K562 (cell line): ENCODE results near the gene PPFIA1. TPM values are rescaled to one million over a fixed set of nuclear protein-coding genes. Genes with fewer than 3 reads are reported as not detected.

Experiments used
- CEBPB ChIP-seq: fragments of 450-650 bp; IDR thresholded peaks from 2 replicates; pipeline ENCODE4 v1.6.1; 2016; ENCODE audit warnings: missing genetic modification characterization, missing compliant biosample characterization
- RBBP5 ChIP-seq: fragments of 200-600 bp; sonication (generic); IDR thresholded peaks from 2 replicates; pipeline ENCODE4 v1.6.1; 2012; ENCODE audit warnings: borderline replicate concordance, mild to moderate bottlenecking, low read length, control low read depth, inconsistent platforms; ENCODE audit not compliant: insufficient read depth, poor library complexity, severe bottlenecking
- REST ChIP-seq, 2 experiments: fragments of 450-650 bp; formaldehyde crosslinking in 1 of 2; IDR thresholded peaks; 2 replicates each; pipeline versions ENCODE4 v1.4.0 to v1.6.1; 2014 to 2020; ENCODE audit warnings: mild to moderate bottlenecking in 2 of 2, borderline replicate concordance in 1 of 2, low read depth in 1 of 2
- TCF7L2 ChIP-seq: fragments of 150-350 bp; IDR thresholded peaks from 2 replicates; pipeline ENCODE4 v1.6.1; 2016; ENCODE audit warnings: low read depth, mild to moderate bottlenecking, low read length, moderate library complexity
- TFAP4 ChIP-seq: sonication (generic); formaldehyde crosslinking; IDR thresholded peaks from 2 replicates; pipeline ENCODE4 v1.8.0; 2022; ENCODE audit warnings: missing genetic modification reagents, mild to moderate bottlenecking, moderate library complexity, borderline replicate concordance
- ZNF282 ChIP-seq: sonication (generic); formaldehyde crosslinking; IDR thresholded peaks from 2 replicates; pipeline ENCODE4 v1.8.1; 2023; ENCODE audit warnings: missing genetic modification reagents
- polyA plus RNA-seq, 8 experiments: library from polyadenylated mRNA; depleted of rRNA in 4 of 8; stranded (reverse) in 5 of 8; unstranded in 3 of 8; fragments of >200 nt; fragmentation: Nextera tagmentation in 2 of 8; fragmentation: Illumina TruSeq in 1 of 8; extraction: Ambion mirVana in 2 of 8; extraction: Trizol in 1 of 8; gene quantifications; 2 replicates each; pipeline versions ENCODE4 v1.2.1 to v1.2.3, GENCODE V29; 2011 to 2014; ENCODE audit warnings: inconsistent platforms in 1 of 8, missing spikeins in 1 of 8
- total RNA-seq, 7 experiments: library from RNA; depleted of rRNA in 6 of 7; stranded (reverse); fragments of >200 nt in 6 of 7; fragmentation: Illumina TruSeq in 2 of 7; extraction: Trizol in 2 of 7; gene quantifications; 2 replicates each; pipeline versions ENCODE4 v1.2.1 to v1.2.3, GENCODE V29; 2011 to 2021; ENCODE audit warnings: low replicate concordance in 1 of 7
- TF ChIP-seq, protein P1 (sequence below): conservative IDR thresholded peaks from 2 replicates; pipeline ENCODE4 v1.6.1; 2011; ENCODE audit warnings: low read depth, mild to moderate bottlenecking, low read length; ENCODE audit not compliant: control insufficient read depth
- TF ChIP-seq, protein P2 (sequence below), 2 experiments: fragments of 450-650 bp; conservative IDR thresholded peaks; 2 replicates each; pipeline ENCODE4 v1.6.1; 2017; ENCODE audit warnings: mild to moderate bottlenecking in 2 of 2, moderate library complexity in 2 of 2

Gene PPFIA1
- total and polyA plus RNA-seq, 9 of the 15 experiments (the other 6 are each of a cell fraction or from before 2014, with no cell fraction given) = 9.9 to 41.5 (median 28.5) TPM

DNA sequence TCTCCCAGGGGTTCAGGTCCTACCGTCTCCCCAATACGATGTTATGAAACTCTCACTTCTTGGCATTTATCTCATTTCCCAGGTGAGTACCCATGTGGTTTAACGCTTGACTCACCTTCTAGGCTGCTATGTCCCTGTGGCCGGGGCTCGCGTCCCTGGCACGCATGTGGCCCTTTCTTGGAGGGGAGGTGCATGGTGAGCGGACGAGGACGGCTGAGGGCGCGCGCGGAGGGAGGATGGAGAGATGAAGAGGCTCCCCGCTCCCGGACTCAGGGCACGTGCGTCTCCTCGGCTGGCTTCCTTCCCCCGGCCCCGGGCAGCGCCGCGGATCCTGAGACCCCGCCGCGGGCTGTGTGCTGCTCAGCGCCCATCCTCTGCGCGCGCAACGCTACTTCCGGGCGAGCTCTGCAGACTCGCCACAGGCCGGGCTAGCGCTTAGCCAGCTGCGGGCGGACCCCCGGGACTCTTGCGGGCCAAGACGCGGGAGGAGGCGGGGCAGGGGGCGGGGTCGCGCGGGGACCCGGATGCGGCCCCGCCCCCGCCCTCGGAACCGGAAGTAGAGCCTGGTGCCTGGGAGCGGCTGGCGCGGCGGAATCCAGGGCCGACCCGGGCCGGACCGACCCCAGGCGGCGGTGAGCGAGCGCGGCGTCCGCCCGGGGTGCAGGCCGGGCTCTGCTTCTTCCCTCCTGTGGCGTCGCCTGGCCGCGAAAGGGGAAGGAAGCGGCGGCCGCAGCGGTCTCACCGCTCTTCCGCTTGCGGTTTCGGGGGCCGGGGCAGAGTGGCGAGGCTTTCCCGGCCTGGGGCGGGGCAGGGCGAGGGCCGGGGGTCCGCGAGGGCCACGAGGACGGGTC lies 127.7 kb downstream of the PPFIA1 start, which contains the start of gene CTTN (continued):
- TF ChIP-seq, protein P1, sequence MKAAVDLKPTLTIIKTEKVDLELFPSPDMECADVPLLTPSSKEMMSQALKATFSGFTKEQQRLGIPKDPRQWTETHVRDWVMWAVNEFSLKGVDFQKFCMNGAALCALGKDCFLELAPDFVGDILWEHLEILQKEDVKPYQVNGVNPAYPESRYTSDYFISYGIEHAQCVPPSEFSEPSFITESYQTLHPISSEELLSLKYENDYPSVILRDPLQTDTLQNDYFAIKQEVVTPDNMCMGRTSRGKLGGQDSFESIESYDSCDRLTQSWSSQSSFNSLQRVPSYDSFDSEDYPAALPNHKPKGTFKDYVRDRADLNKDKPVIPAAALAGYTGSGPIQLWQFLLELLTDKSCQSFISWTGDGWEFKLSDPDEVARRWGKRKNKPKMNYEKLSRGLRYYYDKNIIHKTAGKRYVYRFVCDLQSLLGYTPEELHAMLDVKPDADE = peak; percentile 50; the same call in 1 of the 2 replicates
- TF ChIP-seq, protein P2, sequence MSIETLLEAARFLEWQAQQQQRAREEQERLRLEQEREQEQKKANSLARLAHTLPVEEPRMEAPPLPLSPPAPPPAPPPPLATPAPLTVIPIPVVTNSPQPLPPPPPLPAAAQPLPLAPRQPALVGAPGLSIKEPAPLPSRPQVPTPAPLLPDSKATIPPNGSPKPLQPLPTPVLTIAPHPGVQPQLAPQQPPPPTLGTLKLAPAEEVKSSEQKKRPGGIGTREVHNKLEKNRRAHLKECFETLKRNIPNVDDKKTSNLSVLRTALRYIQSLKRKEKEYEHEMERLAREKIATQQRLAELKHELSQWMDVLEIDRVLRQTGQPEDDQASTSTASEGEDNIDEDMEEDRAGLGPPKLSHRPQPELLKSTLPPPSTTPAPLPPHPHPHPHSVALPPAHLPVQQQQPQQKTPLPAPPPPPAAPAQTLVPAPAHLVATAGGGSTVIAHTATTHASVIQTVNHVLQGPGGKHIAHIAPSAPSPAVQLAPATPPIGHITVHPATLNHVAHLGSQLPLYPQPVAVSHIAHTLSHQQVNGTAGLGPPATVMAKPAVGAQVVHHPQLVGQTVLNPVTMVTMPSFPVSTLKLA (conservative IDR thresholded peaks at IDR 0.05) = peak; percentile 89 to 94
- TF ChIP-seq ZNF282 (CRISPR knock-in tag) (0 out of 2 replicates have a peak, but pooled peaks have one; percentile 28), TFAP4 (CRISPR knock-in tag) (peak; percentile 84), REST (IDR thresholded peaks at IDR 0.05; ENCODE audit: borderline replicate concordance) (no peak; the same call in 1 of the 2 replicates), REST (CRISPR knock-in tag; IDR thresholded peaks at IDR 0.05; ENCODE audit: low read depth) (no peak), RBBP5 (peak; percentile 66), CEBPB (tag) (no peak), TCF7L2 (no peak)
